ENCODE data around the gene RAG1. TPM values are rescaled to one million over a fixed set of nuclear protein-coding genes. Genes with fewer than 3 reads are reported as not detected.

The RAG1 gene
- polyA plus RNA-seq, 2 of the 4 experiments (the other 2 are of a cell fraction) = 0.18 to 0.43 TPM

GRCh38 chr11:36600180-36600579 lies 32.4 kb downstream of the RAG1 start:
- no peak overlapping the region for H3K4me3 ChIP-seq
- ATAC-seq = no peak
- peaks cover 3% of the 10 kb centered on the region; the same call in 1 of the 3 replicates for H3K4me1 ChIP-seq
- FAIRE-seq = no peak
- POLR2A ChIA-PET = no interaction called here
- 77% methylated on average over 7 of the region's 7 CpGs for WGBS (ENCODE audit: missing lambda C conversion rate)
- DNase-seq (ENCODE audit: low read depth in 1 of 2, low spot score in 1 of 2) = no peak
- TF ChIP-seq REST (IDR thresholded peaks at IDR 0.05) = no peak
- TF ChIP-seq NFE2L2 (conservative IDR thresholded peaks at IDR 0.05; ENCODE audit: low read length) = no peak
- no peak for TF ChIP-seq MYC (IDR thresholded peaks at IDR 0.05; ENCODE audit: borderline replicate concordance, low read length)
- no peak for TF ChIP-seq MAZ (IDR thresholded peaks at IDR 0.05; ENCODE audit: borderline replicate concordance, low read depth, low read length)
- no peak for TF ChIP-seq GATA3 (IDR thresholded peaks at IDR 0.05; ENCODE audit: borderline replicate concordance)
- TF ChIP-seq HOXA7 (CRISPR knock-in tag; IDR thresholded peaks at IDR 0.05) = no peak
- no peaks in the 10 kb centered on the region for H3K9me3 ChIP-seq
- no peak overlapping the region for H3K27ac ChIP-seq
- CTCF ChIA-PET = no interaction called here
- no peak overlapping the region for H3K4me2 ChIP-seq

GRCh38 chr11:36601155-36601554 lies 33.3 kb downstream of the RAG1 start:
- Histone ChIP-seq H3K4me1 (no peaks in the 10 kb centered on the region), H3K4me2 (no peak overlapping the region), H3K9me3 (no peaks in the 10 kb centered on the region), H3K4me3 (no peak overlapping the region), H3K27ac (no peak overlapping the region)
- DNase-seq (ENCODE audit: low read depth in 1 of 2, low spot score in 1 of 2) (no peak), FAIRE-seq (no peak), ATAC-seq (no peak)
- ChIA-PET CTCF (no interaction called here), POLR2A (no interaction called here)
- no peak for TF ChIP-seq USF2 (IDR thresholded peaks at IDR 0.05)
- 68% methylated on average over 2 of the region's 2 CpGs for WGBS (ENCODE audit: missing lambda C conversion rate)

- H3K4me3 ChIP-seq = no peak overlapping the region
- TF ChIP-seq JUN (IDR thresholded peaks at IDR 0.05) (no peak), JUNB (IDR thresholded peaks at IDR 0.05) (no peak), TP53 (CRISPR knock-in tag; IDR thresholded peaks at IDR 0.05) (no peak), KDM1A (IDR thresholded peaks at IDR 0.05; ENCODE audit: low read depth) (no peak), RNF2 (IDR thresholded peaks at IDR 0.05; ENCODE audit: borderline replicate concordance, low read depth) (no peak), RAD21 (conservative IDR thresholded peaks at IDR 0.05 in 1 of 2, IDR thresholded peaks at IDR 0.05 in 1 of 2) (no peak), HOXB13 (CRISPR knock-in tag; IDR thresholded peaks at IDR 0.05; ENCODE audit: low read depth) (no peak), REST (IDR thresholded peaks at IDR 0.05) (no peak), NFE2L2 (conservative IDR thresholded peaks at IDR 0.05; ENCODE audit: low read length) (no peak)
- no peak for DNase-seq (ENCODE audit: low read depth in 1 of 2, low spot score in 1 of 2)
- H3K4me2 ChIP-seq = no peak overlapping the region
- H3K9me3 ChIP-seq = no peaks in the 10 kb centered on the region
- no peak for ATAC-seq
- ChIA-PET CTCF (no interaction called here), POLR2A (no interaction called here)
- FAIRE-seq = no peak
- no peaks in the 10 kb centered on the region for H3K4me1 ChIP-seq
- no peak overlapping the region for H3K27ac ChIP-seq
Observed at GRCh38 chr11:36602135-36602534, 34.3 kb downstream of the RAG1 start.
